IMR-90 (cell line): ENCODE data around the gene WNK4. TPM values are rescaled to one million over a fixed set of nuclear protein-coding genes. Genes with fewer than 3 reads are reported as not detected.

ENCODE experiments used
- ATAC-seq: fragments of 200-7000 bp; cut with Tn5 transposase; 2 replicates; pipeline ENCODE4 v1.9.1; 2020; ENCODE audit warnings: low read depth, mild to moderate bottlenecking, moderate library complexity
- BruUV-seq: library from RNA; stranded (reverse); fragments of 400-500 nt; replicated peaks from 2 replicates; lab custom pipeline; 2021; lab: Mats Ljungman, UMichigan
- CTCF ChIA-PET: fragments of 300-600 bp; formaldehyde crosslinking; extraction: SDS; loops from one replicate; lab custom pipeline; 2021; ENCODE audit warnings: antibody characterized with exemption; lab: Yijun Ruan, JAX
- POLR2A ChIA-PET: fragments of 300-600 bp; sonication (Branson Sonifier 250); formaldehyde crosslinking; loops from one replicate; lab custom pipeline; 2022; ENCODE audit warnings: antibody characterized with exemption; ENCODE audit not compliant: unreplicated experiment; lab: Charles Lee
- DNase-seq: peaks from one replicate; pipeline ENCODE4 v3.0.0; 2013
- H2AFZ ChIP-seq: replicated peaks from 2 replicates; pipeline ENCODE3; 2013; ENCODE audit warnings: low read length, mild to moderate bottlenecking; ENCODE audit not compliant: poor library complexity
- H2AK5ac ChIP-seq: 2 replicates; pipeline ENCODE4 v1.6.1; 2013; ENCODE audit warnings: low read depth, low read length, inconsistent platforms
- H2AK9ac ChIP-seq: replicated peaks from 2 replicates; pipeline ENCODE3; 2013; ENCODE audit warnings: mild to moderate bottlenecking, low read depth, low read length, moderate library complexity; ENCODE audit not compliant: poor library complexity
- H2BK120ac ChIP-seq: 2 replicates; pipeline ENCODE4 v1.6.1; 2013; ENCODE audit warnings: low read depth, low read length, inconsistent platforms
- H2BK15ac ChIP-seq: 3 replicates; pipeline ENCODE4 v1.6.1; 2013; ENCODE audit warnings: low read depth, low read length, inconsistent platforms
- H2BK20ac ChIP-seq: 2 replicates; pipeline ENCODE4 v1.6.1; 2013; ENCODE audit warnings: low read depth, mild to moderate bottlenecking, inconsistent platforms, low read length, moderate library complexity
- H2BK5ac ChIP-seq: 2 replicates; pipeline ENCODE4 v1.6.1; 2013; ENCODE audit warnings: mild to moderate bottlenecking, low read depth, low read length, inconsistent platforms; ENCODE audit not compliant: poor library complexity, severe bottlenecking
- H3K14ac ChIP-seq: replicated peaks from 2 replicates; pipeline ENCODE4 v1.6.1; 2013; ENCODE audit warnings: low read depth, low read length, inconsistent platforms
- H3K18ac ChIP-seq: 2 replicates; pipeline ENCODE4 v1.6.1; 2013; ENCODE audit warnings: low read depth, low read length, control low read depth
- H3K23ac ChIP-seq: 2 replicates; pipeline ENCODE4 v1.6.1; 2013; ENCODE audit warnings: low read depth, low read length, inconsistent platforms
- H3K27ac ChIP-seq: 2 replicates; pipeline ENCODE4 v1.5.1; 2013; ENCODE audit warnings: mild to moderate bottlenecking, control low read depth, low read length; ENCODE audit not compliant: insufficient read depth
- H3K27me3 ChIP-seq: 2 replicates; pipeline ENCODE4 v1.6.1; 2013; ENCODE audit warnings: low read length; ENCODE audit not compliant: control insufficient read depth, insufficient read depth
- H3K36me3 ChIP-seq: 2 replicates; pipeline ENCODE4 v1.6.1; 2013; ENCODE audit warnings: low read length, mixed read lengths; ENCODE audit not compliant: control insufficient read depth, insufficient read depth
- H3K4ac ChIP-seq: 2 replicates; pipeline ENCODE4 v1.6.1; 2013; ENCODE audit warnings: low read depth, low read length, inconsistent platforms
- H3K4me1 ChIP-seq: 2 replicates; pipeline ENCODE4 v1.6.1; 2013; ENCODE audit warnings: low read length, mixed read lengths; ENCODE audit not compliant: control insufficient read depth, insufficient read depth
- H3K4me2 ChIP-seq: 2 replicates; pipeline ENCODE4 v1.6.1; 2013; ENCODE audit warnings: low read depth, mild to moderate bottlenecking, control low read depth, low read length, moderate library complexity
- H3K4me3 ChIP-seq: 2 replicates; pipeline ENCODE4 v1.5.1; 2013; ENCODE audit warnings: low read depth, mild to moderate bottlenecking, control low read depth, low read length, moderate library complexity; ENCODE audit not compliant: insufficient read depth
- H3K56ac ChIP-seq: 2 replicates; pipeline ENCODE4 v1.6.1; 2013; ENCODE audit warnings: low read length, inconsistent platforms; ENCODE audit not compliant: insufficient read depth; ENCODE audit errors: extremely low read depth
- H3K79me1 ChIP-seq, 2 experiments: 2 replicates each; pipeline ENCODE4 v1.6.1; 2013; ENCODE audit warnings: low read length in 2 of 2, inconsistent platforms in 1 of 2, low read depth in 1 of 2
- H3K9ac ChIP-seq: 2 replicates; pipeline ENCODE4 v1.6.1; 2013; ENCODE audit warnings: low read depth, low read length, control low read depth
- H3K9me1 ChIP-seq: 2 replicates; pipeline ENCODE4 v1.6.1; 2013; ENCODE audit warnings: low read length, inconsistent platforms; ENCODE audit not compliant: insufficient read depth
- H3K9me3 ChIP-seq: 2 replicates; pipeline ENCODE4 v1.6.1; 2013; ENCODE audit warnings: low read length; ENCODE audit not compliant: control insufficient read depth, insufficient read depth
- H4K20me1 ChIP-seq: 2 replicates; pipeline ENCODE4 v1.6.1; 2013; ENCODE audit warnings: low read length, inconsistent platforms; ENCODE audit not compliant: insufficient read depth
- H4K5ac ChIP-seq: 2 replicates; pipeline ENCODE4 v1.6.1; 2013; ENCODE audit warnings: mild to moderate bottlenecking, low read depth, low read length, control low read depth
- H4K8ac ChIP-seq, 2 experiments: 2 replicates each; pipeline ENCODE4 v1.6.1; 2013; ENCODE audit warnings: low read depth in 2 of 2, low read length in 2 of 2, control low read depth in 1 of 2, inconsistent platforms in 1 of 2
- H4K91ac ChIP-seq: 2 replicates; pipeline ENCODE4 v1.6.1; 2013; ENCODE audit warnings: low read depth, low read length, inconsistent platforms; ENCODE audit not compliant: insufficient read depth
- CHD1 ChIP-seq: IDR thresholded peaks from 2 replicates; pipeline ENCODE4 v1.6.1; 2012; ENCODE audit warnings: low read depth, low read length, improper control_type of control experiment
- CTCF ChIP-seq: conservative IDR thresholded peaks from 2 replicates; pipeline ENCODE4 v1.5.1; 2012; ENCODE audit warnings: mild to moderate bottlenecking, low read depth, low read length, improper control_type of control experiment
- MXI1 ChIP-seq: IDR thresholded peaks from 2 replicates; pipeline ENCODE4 v1.6.1; 2012; ENCODE audit warnings: low read depth, mild to moderate bottlenecking, low read length, moderate library complexity, borderline replicate concordance
- POLR2A ChIP-seq: IDR thresholded peaks from 2 replicates; pipeline ENCODE4 v1.6.1; 2012; ENCODE audit warnings: mild to moderate bottlenecking, low read depth, low read length
- RCOR1 ChIP-seq: IDR thresholded peaks from 2 replicates; pipeline ENCODE4 v1.6.1; 2012; ENCODE audit warnings: mild to moderate bottlenecking, low read length, improper control_type of control experiment; ENCODE audit not compliant: insufficient replicate concordance
- RFX5 ChIP-seq: IDR thresholded peaks from 2 replicates; pipeline ENCODE4 v1.8.0; 2012; ENCODE audit warnings: low read depth, mild to moderate bottlenecking, low read length, moderate library complexity
- SMC3 ChIP-seq: fragments of 150-350 bp; IDR thresholded peaks from 2 replicates; pipeline ENCODE4 v1.6.1; 2016; ENCODE audit warnings: low read depth, mild to moderate bottlenecking, antibody characterized with exemption, low read length, moderate library complexity
- WGBS, 2 experiments: methylation state at CpG; one replicate each; pipeline versions ENCODE4 v1.1.5 to v1.1.7; 2013; ENCODE audit warnings: missing lambda C conversion rate in 2 of 2; ENCODE audit not compliant: insufficient read length in 1 of 2; ENCODE audit errors: extremely low coverage in 2 of 2; 5-methylcytosine and 5-hydroxymethylcytosine counted together
- dilution Hi-C: fragments of 300-500 bp; cut with HindIII; formaldehyde crosslinking; loops from one replicate; pipeline ENCODE4 v1.14.3; 2018; ENCODE audit warnings: low sequenced_read_pairs; ENCODE audit not compliant: unreplicated experiment
- in situ Hi-C: fragments of 300-500 bp; cut with MboI; formaldehyde crosslinking; loops from 3 replicates; pipeline ENCODE4 v1.14.3; 2019; ENCODE audit warnings: low sequenced_read_pairs, inconsistent platforms, mixed read lengths
- intact Hi-C: fragments of 100-400 bp; cut with micrococcal nuclease; formaldehyde crosslinking; loops from 2 replicates; pipeline ENCODE4 v1.10.0; 2022
- polyA plus RNA-seq, 3 experiments: library from polyadenylated mRNA; depleted of rRNA; stranded (reverse); fragments of >200 nt; gene quantifications; 2 replicates each; pipeline ENCODE4 v1.2.3, GENCODE V29; 2012; ENCODE audit warnings: low replicate concordance in 1 of 3
- total RNA-seq: library from RNA; depleted of rRNA; stranded (reverse); fragments of >200 nt; gene quantifications from 2 replicates; pipeline ENCODE4 v1.2.3, GENCODE V29; 2012

WNK4 gene
- total and polyA plus RNA-seq, 2 of the 4 experiments (the other 2 are of a cell fraction): 1.3 to 15.1 TPM

- H3K23ac ChIP-seq: no peak overlapping the region
- no peak overlapping the region for H3K9ac ChIP-seq
- ChIA-PET POLR2A (no interaction called here), CTCF (no interaction called here)
- no peak overlapping the region for H3K4ac ChIP-seq
- no peak for ATAC-seq
- H2BK120ac ChIP-seq: no peak overlapping the region
- H2BK15ac ChIP-seq: no peak overlapping the region
- H4K20me1 ChIP-seq: no peaks in the 10 kb centered on the region
- peaks cover 4% of the 10 kb centered on the region; the same call in 1 of the 2 replicates for H3K36me3 ChIP-seq
- dilution Hi-C loops: no loop called here
- no peak overlapping the region for H4K91ac ChIP-seq
- no peak overlapping the region for H3K4me2 ChIP-seq
- no TSS peak for BruUV-seq
- no peak overlapping the region for H2BK5ac ChIP-seq
- H3K27ac ChIP-seq: no peak overlapping the region
- no peak for DNase-seq
- intact Hi-C loops: no loop called here
- H3K79me1 ChIP-seq: peaks cover 20 to 39% of the 10 kb centered on the region in 2 experiments
- no peak overlapping the region for H2BK20ac ChIP-seq
- 68% methylated on average over 3 of the region's 4 CpGs; no CpG with 5 or more reads in 1 of the 2 experiments for WGBS, 2 experiments
- H3K9me3 ChIP-seq: no peaks in the 10 kb centered on the region
- no peak overlapping the region for H4K5ac ChIP-seq
- TF ChIP-seq RFX5: no peak
- no peak for TF ChIP-seq POLR2A
- no peak for TF ChIP-seq CTCF
- no peak for TF ChIP-seq CHD1
- TF ChIP-seq MXI1: no peak
- no peak for TF ChIP-seq SMC3
- no peak for TF ChIP-seq RCOR1
- peaks cover 7% of the 10 kb centered on the region for H3K4me1 ChIP-seq
- H2AFZ ChIP-seq: no peak overlapping the region
- H3K27me3 ChIP-seq: no peaks in the 10 kb centered on the region
- H2AK9ac ChIP-seq: no peak overlapping the region
- H3K56ac ChIP-seq: no peak overlapping the region
- no peak overlapping the region for H2AK5ac ChIP-seq
- H3K14ac ChIP-seq: no peak overlapping the region
- H4K8ac ChIP-seq: no peak overlapping the region
- H3K18ac ChIP-seq: no peak overlapping the region
- H3K9me1 ChIP-seq: peaks cover 19% of the 10 kb centered on the region
- in situ Hi-C loops: no loop called here
- no peak overlapping the region for H3K4me3 ChIP-seq
Observed at GRCh38 chr17:42795061-42795460, 14.7 kb downstream of the WNK4 start.
